Transverse colon (tissue), 4 donors: ENCODE data around the gene SLC27A4. TPM values are rescaled to one million over a fixed set of nuclear protein-coding genes. Genes with fewer than 3 reads are reported as not detected.
"Not testable (repeated sequence)": the region's sequence is repeated elsewhere in the genome, so short reads cannot be mapped to it uniquely, and the experiment has no call there.

ENCODE experiments used
- DNase-seq: peaks from one replicate; pipeline ENCODE4 v3.0.0-alpha.2; 2019
- H3K27ac ChIP-seq, 4 donors: fragments of 200-600 bp; sonication (generic); 2 replicates each; pipeline ENCODE4 v1.5.1; 2016 to 2018; ENCODE audit warnings: inconsistent platforms in 4 of 4
- H3K27me3 ChIP-seq: fragments of 200-600 bp; sonication (generic); 2 replicates; pipeline ENCODE4 v1.5.1; 2017; ENCODE audit warnings: inconsistent platforms
- H3K36me3 ChIP-seq, 4 donors: fragments of 200-600 bp; sonication (generic); 2 replicates each; pipeline ENCODE4 v1.5.1; 2017 to 2019; ENCODE audit warnings: inconsistent platforms in 4 of 4
- H3K4me1 ChIP-seq, 4 donors: fragments of 200-600 bp; sonication (generic); 2 replicates each; pipeline ENCODE4 v1.5.1; 2017 to 2020; ENCODE audit warnings: inconsistent platforms in 4 of 4
- H3K4me3 ChIP-seq, 4 donors: fragments of 200-600 bp; sonication (generic); 1 replicate in 1 of 4; 2 replicates in 3 of 4; pipeline versions ENCODE4 v1.5.1 to v1.6.1; 2017 to 2019; ENCODE audit warnings: inconsistent platforms in 4 of 4
- H3K9me3 ChIP-seq, 2 donors: fragments of 200-600 bp; sonication (generic); 2 replicates each; pipeline ENCODE4 v1.5.1; 2017 to 2019; ENCODE audit warnings: inconsistent platforms in 2 of 2
- CTCF ChIP-seq, 5 experiments: fragments of 200-600 bp in 3 of 5; fragments of 450-650 bp in 2 of 5; sonication (generic) in 3 of 5; IDR thresholded peaks; 1 replicate in 2 of 5; 2 replicates in 3 of 5; pipeline ENCODE4 v1.5.1; 2016 to 2017; ENCODE audit warnings: antibody characterized with exemption in 5 of 5, inconsistent platforms in 3 of 5, mild to moderate bottlenecking in 2 of 5, moderate library complexity in 1 of 5
- EP300 ChIP-seq: sonication (generic); formaldehyde crosslinking; IDR thresholded peaks from one replicate; pipeline ENCODE4 v1.6.1; 2017; ENCODE audit warnings: antibody characterized with exemption, low read depth
- POLR2A ChIP-seq: fragments of 450-650 bp; IDR thresholded peaks from one replicate; pipeline ENCODE4 v1.6.1; 2016; ENCODE audit warnings: antibody characterized with exemption, mild to moderate bottlenecking, moderate library complexity
- POLR2AphosphoS5 ChIP-seq, 3 donors: sonication (generic); formaldehyde crosslinking; IDR thresholded peaks; one replicate each; pipeline ENCODE4 v1.6.1; 2016; ENCODE audit warnings: antibody characterized with exemption in 3 of 3
- WGBS, 2 donors: methylation state at CpG; one replicate each; pipeline ENCODE4 v1.1.5; 2018; ENCODE audit warnings: low coverage in 1 of 2; 5-methylcytosine and 5-hydroxymethylcytosine counted together
- in situ Hi-C, 4 donors: fragments of 200-750 bp; cut with MboI; loops; one replicate each; pipeline versions ENCODE4 v1.15.0 to v1.15.1; 2017; ENCODE audit warnings: low sequenced_read_pairs in 3 of 4, low pct_ligation_motif_present in 1 of 4, low pct_unique_long_range_greater_than_20kb in 1 of 4
- intact Hi-C: fragments of 100-400 bp; cut with DNase I; formaldehyde crosslinking; loops from one replicate; pipeline ENCODE4 v1.15.1; 2023; ENCODE audit warnings: low total_unique reads
- total RNA-seq, 4 donors: library from RNA; depleted of rRNA; stranded (reverse); fragments of >200 nt; gene quantifications; one replicate each; pipeline ENCODE4 v1.1.0, GENCODE V29; 2016

Gene SLC27A4
- total RNA-seq, 4 donors from 2014 or later, result 26.3 to 92.4 (median 44.2) TPM

DNA sequence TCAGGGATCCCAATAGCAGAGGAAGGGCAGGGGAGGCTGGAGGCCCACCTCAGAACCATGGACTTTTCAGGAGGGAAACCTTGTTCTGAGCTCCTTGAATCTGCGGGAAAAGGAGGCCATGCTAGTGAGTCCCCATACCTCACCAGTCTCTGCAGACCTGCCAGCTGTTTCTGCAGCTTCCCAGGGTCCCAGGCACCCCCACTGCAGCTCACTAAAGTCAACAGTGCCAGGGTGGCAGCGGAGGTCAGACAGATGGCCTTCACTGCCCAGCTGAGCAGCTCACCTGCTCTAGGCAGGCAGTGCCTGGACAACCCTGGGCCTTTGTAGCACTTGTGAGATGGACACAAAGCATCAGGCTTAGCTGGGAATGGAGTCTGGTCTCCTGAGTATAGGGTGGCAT lies 4.4 kb upstream of the SLC27A4 start:
- Histone ChIP-seq H3K4me3 (no peak overlapping the region), H3K4me1 (peaks cover under 1 to 9% (median 6%) of the 10 kb centered on the region in 4 donors), H3K27me3 (no peaks in the 10 kb centered on the region), H3K9me3 (no peaks in the 10 kb centered on the region), H3K36me3 (peaks cover 0 to 4% (median 0%) of the 10 kb centered on the region in 4 donors), H3K27ac (no peak overlapping the region)
- in situ Hi-C loops, result no loop called here
- intact Hi-C loops, result no loop called here
- no peak for DNase-seq
- TF ChIP-seq CTCF (IDR thresholded peaks at IDR 0.05) (no peak), POLR2AphosphoS5 (IDR thresholded peaks at IDR 0.05) (no peak)
- WGBS, 2 donors, result 86% methylated on average over 2 of the region's 2 CpGs; no CpG with 5 or more reads in 1 of the 2 donors

DNA sequence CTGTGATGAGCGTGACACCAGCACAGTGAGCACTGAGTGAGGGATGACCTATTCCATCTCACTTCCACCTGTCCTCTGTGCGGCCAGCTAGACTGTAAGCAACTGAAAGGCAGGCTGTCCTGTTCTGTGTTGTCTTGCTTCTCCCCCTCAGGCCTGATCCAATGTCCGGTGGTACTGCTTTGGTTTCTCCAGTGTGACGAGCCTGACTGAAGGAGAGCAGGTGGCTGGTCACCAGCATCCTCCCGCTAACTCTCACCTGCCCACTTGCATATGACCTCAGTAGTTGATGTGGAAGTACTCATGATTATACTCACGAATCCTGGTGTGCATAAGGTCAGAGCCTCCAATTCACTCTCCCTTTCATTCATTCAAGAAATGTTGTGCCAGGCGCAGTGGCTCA lies 2.4 kb upstream of the SLC27A4 start:
- no peak for DNase-seq
- 87 to 96% methylated on average over 3 to 7 of the region's 7 CpGs for WGBS, 2 donors
- intact Hi-C loops, result no loop called here

DNA sequence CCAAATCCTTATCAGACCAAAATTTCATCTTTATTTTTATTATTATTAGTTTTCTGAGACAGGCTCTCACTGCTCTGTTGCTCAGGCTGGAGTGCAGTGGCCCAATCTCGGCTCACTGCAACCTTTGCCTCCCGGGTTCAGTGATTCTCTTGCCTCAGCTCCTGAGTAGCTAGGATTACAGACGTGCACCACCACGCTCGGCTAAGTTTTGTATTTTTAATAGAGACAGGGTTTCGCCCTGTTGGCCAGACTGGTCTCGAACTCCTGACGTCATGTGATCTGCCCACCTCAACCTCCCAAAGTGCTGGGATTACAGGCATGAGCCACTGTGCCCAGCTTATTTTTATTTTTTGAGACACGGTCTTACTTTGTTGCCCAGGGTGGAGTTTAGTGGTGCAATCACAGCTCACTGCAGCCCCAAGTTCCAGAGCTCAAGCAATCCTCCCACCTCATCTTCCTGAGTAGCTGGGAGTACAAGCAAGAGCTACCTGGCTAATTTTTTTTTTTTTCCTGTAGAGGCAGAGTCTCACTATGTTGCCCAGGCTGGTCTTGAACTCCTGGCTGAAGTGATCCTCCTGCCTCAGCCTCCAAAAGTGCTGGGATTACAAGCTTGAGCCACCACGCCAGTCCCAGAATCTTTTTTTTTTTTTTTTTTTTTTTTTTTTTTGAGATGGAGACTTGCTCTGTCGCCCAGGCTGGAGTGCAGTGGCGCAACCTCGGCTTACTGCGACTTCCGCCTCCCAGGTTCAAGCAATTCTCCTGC lies 1.3 kb upstream of the SLC27A4 start:
- H3K36me3 ChIP-seq, DNase-seq, in situ Hi-C loops, H3K27me3 ChIP-seq, H3K9me3 ChIP-seq, H3K4me3 ChIP-seq, intact Hi-C loops: not testable (repeated sequence)
- 92 to 94% methylated on average over 13 to 15 of the region's 15 CpGs for WGBS, 2 donors
- Histone ChIP-seq H3K4me1 (peaks cover 8 to 18% (median 14%) of the 10 kb centered on the region in 4 donors), H3K27ac (peak overlapping the region; percentile 85 to 93 (median 90))

More for the DNA sequence above, 2.4 kb upstream of the SLC27A4 start:
- H3K9me3 ChIP-seq, result no peaks in the 10 kb centered on the region
- H3K4me1 ChIP-seq, result peaks cover 8 to 18% (median 14%) of the 10 kb centered on the region in 4 donors
- TF ChIP-seq CTCF (IDR thresholded peaks at IDR 0.05) (no peak), POLR2A (no peak), POLR2AphosphoS5 (IDR thresholded peaks at IDR 0.05) (no peak), EP300 (no peak)
- in situ Hi-C loops, result no loop called here
- no peak overlapping the region for H3K4me3 ChIP-seq
- H3K27me3 ChIP-seq, result no peaks in the 10 kb centered on the region
- no peak overlapping the region for H3K27ac ChIP-seq
- peaks cover 0 to 4% (median 0%) of the 10 kb centered on the region in 4 donors for H3K36me3 ChIP-seq

- peaks cover 8 to 18% (median 14%) of the 10 kb centered on the region in 4 donors for H3K4me1 ChIP-seq
- in situ Hi-C loops (no loop called here), intact Hi-C loops (loop anchor here (5.0 kb wide), 1 partner anchor 54 kb away; no protein-coding TSS in a partner anchor)
- TF ChIP-seq POLR2A (no peak), EP300 (no peak), CTCF (IDR thresholded peaks at IDR 0.05) (no peak), POLR2AphosphoS5 (IDR thresholded peaks at IDR 0.05) (no peak)
- DNase-seq, result peak; percentile 27
- no peaks in the 10 kb centered on the region for H3K27me3 ChIP-seq
- H3K36me3 ChIP-seq, result peaks cover 0 to 6% (median 3%) of the 10 kb centered on the region in 4 donors
- H3K27ac ChIP-seq, result peak overlapping the region; percentile 85 to 93 (median 90)
- WGBS, 2 donors, result 2% methylated on average over 19 of the region's 48 CpGs; no CpG with 5 or more reads in 1 of the 2 donors
- H3K4me3 ChIP-seq, result peak overlapping the region; percentile 59 to 86 (median 80)
- H3K9me3 ChIP-seq, result no peaks in the 10 kb centered on the region
These were observed 536 bp downstream of the SLC27A4 start for GRCh38 chr9:128340691-128341434.
